GM13977 (cell line): ENCODE measurements around the gene NFKBIE.

Source experiments
- DNase-seq: peaks from one replicate; pipeline ENCODE4 v3.0.0; 2012; ENCODE audit warnings: low spot score
- CTCF ChIP-seq: IDR thresholded peaks from 2 replicates; pipeline ENCODE4 v1.5.1; 2012; ENCODE audit warnings: mild to moderate bottlenecking, control low read depth; ENCODE audit not compliant: insufficient read depth; ENCODE audit errors: extremely low read depth, missing control alignments
- in situ Hi-C: fragments of 300-500 bp; cut with MboI; formaldehyde crosslinking; loops from one replicate; pipeline ENCODE4 v1.12.0; 2022; ENCODE audit warnings: low sequenced_read_pairs, low pct_unique_long_range_greater_than_20kb, mixed read lengths, inconsistent platforms; ENCODE audit not compliant: unreplicated experiment

NFKBIE gene

GRCh38 chr6:44224965-44225305 lies 40.4 kb downstream of the NFKBIE start:
- in situ Hi-C loops, result no loop called here
- TF ChIP-seq CTCF, result no peak
- DNase-seq, result no peak

- no peak for DNase-seq
- TF ChIP-seq CTCF, result peak; percentile 20
- in situ Hi-C loops, result no loop called here
Measured at GRCh38 chr6:44224029-44224964, 41.1 kb downstream of the NFKBIE start.

- in situ Hi-C loops, result no loop called here
Measured at GRCh38 chr6:44223319-44224028, 41.9 kb downstream of the NFKBIE start, which contains the start of gene SLC29A1. Gene SLC29A1 (plus strand): TSS chr6:44223595. CDS start chr6:44227314, 3,719 bp downstream.

GRCh38 chr6:44222486-44223318 lies 42.6 kb downstream of the NFKBIE start:
- in situ Hi-C loops, result no loop called here

More at GRCh38 chr6:44223319-44224028, 41.9 kb downstream of the NFKBIE start, which contains the start of gene SLC29A1:
- TF ChIP-seq CTCF, result peak; percentile 19
- peak; percentile 96 for DNase-seq

GRCh38 chr6:44221961-44222335 lies 43.4 kb downstream of the NFKBIE start:
- TF ChIP-seq CTCF, result no peak
- DNase-seq, result no peak

More at GRCh38 chr6:44222486-44223318, 42.6 kb downstream of the NFKBIE start:
- TF ChIP-seq CTCF, result no peak
- DNase-seq, result no peak

More at GRCh38 chr6:44221961-44222335, 43.4 kb downstream of the NFKBIE start:
- in situ Hi-C loops, result no loop called here
